Muscle layer of colon (tissue), 2 donors: ENCODE measurements around the gene BMS1.
"Not testable (repeated sequence)": the region's sequence is repeated elsewhere in the genome, so short reads cannot be mapped to it uniquely, and the experiment has no call there.

Experiments
- H3K27ac ChIP-seq: one replicate; pipeline ENCODE4 v1.7.0; 2013; ENCODE audit warnings: low read depth, mild to moderate bottlenecking, low read length, moderate library complexity
- H3K27me3 ChIP-seq, 2 donors: one replicate each; pipeline ENCODE4 v1.7.0; 2013; ENCODE audit warnings: low read length in 2 of 2, mild to moderate bottlenecking in 2 of 2; ENCODE audit not compliant: insufficient read depth in 2 of 2, control insufficient read depth in 1 of 2
- H3K36me3 ChIP-seq: one replicate; pipeline ENCODE4 v1.7.0; 2013; ENCODE audit warnings: mild to moderate bottlenecking, low read length; ENCODE audit not compliant: insufficient read depth
- H3K4me1 ChIP-seq: one replicate; pipeline ENCODE4 v1.7.0; 2013; ENCODE audit warnings: mild to moderate bottlenecking, low read length; ENCODE audit not compliant: insufficient read depth
- H3K4me3 ChIP-seq, 2 donors: one replicate each; pipeline ENCODE4 v1.7.0; 2013; ENCODE audit warnings: low read length in 2 of 2, low read depth in 1 of 2, mild to moderate bottlenecking in 1 of 2, moderate library complexity in 1 of 2
- H3K9ac ChIP-seq: one replicate; pipeline ENCODE4 v1.7.0; 2013; ENCODE audit warnings: low read length
- H3K9me3 ChIP-seq: one replicate; pipeline ENCODE4 v1.7.0; 2013; ENCODE audit warnings: mild to moderate bottlenecking, low read length
- donor health status: abdominal sarcoma.
- donor health status: Adenocarcinoma of cecum.

Gene BMS1

GRCh38 chr10:42830237-42830636 is 47.6 kb downstream of the BMS1 start:
- no peaks in the 10 kb centered on the region for H3K4me1 ChIP-seq
- H3K27me3 ChIP-seq: no peaks in the 10 kb centered on the region
- peaks cover 13% of the 10 kb centered on the region for H3K36me3 ChIP-seq
- H3K27ac ChIP-seq: no peak overlapping the region
- H3K9me3 ChIP-seq: no peaks in the 10 kb centered on the region
- H3K4me3 ChIP-seq: no peak overlapping the region
- H3K9ac ChIP-seq: no peak overlapping the region

GRCh38 chr10:42836096-42836495 is 53.5 kb downstream of the BMS1 start:
- Histone ChIP-seq H3K4me1 (no peaks in the 10 kb centered on the region), H3K27ac (no peak overlapping the region), H3K27me3 (peaks cover 0 to 3% of the 10 kb centered on the region in 2 donors), H3K4me3 (no peak overlapping the region), H3K36me3 (peaks cover 5% of the 10 kb centered on the region), H3K9me3 (no peaks in the 10 kb centered on the region), H3K9ac (no peak overlapping the region)

DNA sequence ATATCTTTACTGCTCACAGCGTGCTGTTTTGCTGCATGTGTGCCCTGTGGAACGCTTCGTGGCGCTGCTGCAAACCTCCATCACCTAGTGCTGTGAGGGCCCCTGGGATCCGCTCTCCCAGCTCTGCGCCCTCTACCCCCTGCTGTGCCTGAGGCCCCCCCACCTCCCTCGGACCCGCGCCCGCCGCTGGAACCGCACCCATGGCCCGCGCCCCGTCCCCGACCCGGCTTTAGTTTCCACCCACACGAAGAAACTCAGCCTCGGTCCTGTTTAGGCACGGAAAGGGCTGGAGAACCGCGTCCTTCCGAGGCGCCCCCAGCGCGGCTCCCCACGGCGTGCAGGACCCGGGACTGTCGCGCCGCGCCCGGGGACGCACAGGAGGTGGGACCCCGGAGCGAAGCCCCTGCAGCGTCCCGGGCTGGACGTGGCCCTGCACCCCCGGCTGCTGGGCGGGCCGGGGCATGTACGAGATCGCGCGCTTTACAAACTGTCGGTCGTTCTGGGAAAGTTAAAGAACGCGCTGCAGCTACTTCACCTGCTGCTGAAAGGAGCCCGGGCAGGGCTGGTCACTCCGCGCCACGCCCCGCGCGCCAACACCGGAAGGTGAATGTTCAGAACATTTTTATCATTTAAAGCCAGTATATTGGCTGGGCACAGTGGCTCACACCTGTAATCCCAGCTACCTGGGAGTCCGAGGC is 54.3 kb downstream of the BMS1 start:
- H3K9me3 ChIP-seq: no peaks in the 10 kb centered on the region
- H3K27ac ChIP-seq: no peak overlapping the region
- peaks cover 0 to 3% of the 10 kb centered on the region in 2 donors for H3K27me3 ChIP-seq
- no peaks in the 10 kb centered on the region for H3K36me3 ChIP-seq
- H3K9ac ChIP-seq: no peak overlapping the region
- H3K4me3 ChIP-seq: peak overlapping the region in 1 of 2 donors; percentile 64
- H3K4me1 ChIP-seq: no peaks in the 10 kb centered on the region

DNA sequence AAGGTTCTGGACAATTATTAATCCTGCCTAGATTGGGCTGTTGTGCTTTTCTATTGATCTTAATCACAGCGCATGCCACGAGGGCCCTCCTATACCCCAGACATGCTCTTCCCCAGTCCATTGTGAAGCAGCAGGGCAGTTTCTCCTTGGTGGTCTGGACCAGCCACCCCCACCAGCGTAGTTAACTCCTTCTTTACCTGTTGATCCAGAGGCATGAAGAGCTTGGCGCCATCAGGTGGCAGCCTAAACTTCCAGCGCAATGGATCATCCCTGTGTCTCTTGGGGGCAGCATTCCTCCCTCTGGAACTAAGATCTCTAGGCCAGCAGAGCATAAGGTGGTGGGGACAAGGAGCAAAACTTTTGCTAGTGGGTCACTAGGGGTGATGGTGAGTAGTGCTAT is 62.2 kb downstream of the BMS1 start:
- H3K36me3 ChIP-seq, H3K27me3 ChIP-seq, H3K4me1 ChIP-seq: not testable (repeated sequence)

GRCh38 chr10:42847261-42847660 is 64.7 kb downstream of the BMS1 start:
- not testable (repeated sequence) for H3K9ac ChIP-seq, H3K27me3 ChIP-seq, H3K36me3 ChIP-seq, H3K4me1 ChIP-seq, H3K4me3 ChIP-seq, H3K27ac ChIP-seq, H3K9me3 ChIP-seq

More for the DNA sequence above, 62.2 kb downstream of the BMS1 start:
- H3K27ac ChIP-seq, H3K9me3 ChIP-seq, H3K9ac ChIP-seq, H3K4me3 ChIP-seq: not testable (repeated sequence)

DNA sequence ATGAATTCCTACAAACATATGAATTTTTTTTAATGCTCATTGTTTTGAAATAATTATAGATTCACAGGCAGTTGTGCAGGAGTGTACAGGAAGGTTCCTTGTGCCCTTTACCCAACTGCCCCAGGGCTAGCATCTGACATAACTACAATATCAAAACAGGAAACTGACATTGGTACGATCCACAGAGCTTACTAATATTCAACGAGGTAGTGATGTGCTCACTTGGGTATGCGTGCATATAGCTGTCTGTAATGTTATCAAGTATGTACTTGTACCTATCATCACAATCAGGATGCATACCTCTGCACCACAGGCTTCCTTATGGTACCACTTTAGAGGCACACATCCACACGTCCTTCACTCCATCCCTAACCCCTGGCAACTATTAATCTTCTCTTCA is 68.3 kb downstream of the BMS1 start:
- Histone ChIP-seq H3K4me3 (no peak overlapping the region), H3K4me1 (no peaks in the 10 kb centered on the region), H3K9me3 (no peaks in the 10 kb centered on the region), H3K9ac (no peak overlapping the region), H3K36me3 (no peaks in the 10 kb centered on the region), H3K27ac (no peak overlapping the region), H3K27me3 (no peaks in the 10 kb centered on the region)

DNA sequence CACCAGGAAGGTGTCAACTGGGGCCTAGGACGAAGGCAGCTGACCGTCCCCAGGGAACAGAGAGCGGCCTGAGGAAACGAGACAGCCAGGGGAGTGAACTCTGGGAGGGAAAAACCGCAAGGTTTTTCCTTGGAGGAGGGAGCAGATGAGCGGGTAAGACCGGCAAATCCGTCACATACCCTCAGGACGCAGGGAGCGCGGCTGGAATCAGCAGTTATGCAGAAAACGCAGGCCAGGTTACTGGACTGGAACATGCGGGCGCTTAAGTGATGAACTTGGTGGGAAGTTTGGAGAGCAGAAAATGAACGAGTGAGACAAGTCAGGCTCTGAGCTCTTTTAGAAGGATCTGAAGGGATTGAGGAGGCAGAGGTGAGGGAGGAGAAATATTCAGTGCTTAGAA is 76.7 kb downstream of the BMS1 start:
- Histone ChIP-seq H3K9ac (no peak overlapping the region), H3K9me3 (no peaks in the 10 kb centered on the region), H3K4me1 (no peaks in the 10 kb centered on the region), H3K36me3 (no peaks in the 10 kb centered on the region), H3K27ac (no peak overlapping the region), H3K4me3 (no peak overlapping the region), H3K27me3 (peaks cover 0 to 7% of the 10 kb centered on the region in 2 donors)

DNA sequence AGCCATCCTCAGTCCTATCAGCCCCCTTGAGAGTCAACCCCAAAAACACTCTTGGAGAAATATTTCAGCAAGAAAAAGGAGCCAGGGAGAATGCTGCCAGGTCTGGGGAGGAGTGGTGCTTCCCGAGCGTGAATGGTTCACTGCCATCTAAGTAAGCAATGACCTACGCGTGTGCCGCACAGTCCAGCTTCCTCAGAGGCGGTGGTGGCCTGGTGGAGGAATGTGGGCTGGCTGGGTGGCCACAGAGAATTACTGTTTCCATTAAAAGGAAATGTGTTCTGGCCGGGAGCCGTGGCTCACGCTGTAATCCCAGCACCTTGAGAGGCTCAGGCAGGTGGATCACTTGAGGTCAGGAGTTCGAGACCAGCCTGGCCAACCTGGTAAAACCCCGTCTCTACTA is 77.4 kb downstream of the BMS1 start:
- not testable (repeated sequence) for H3K27ac ChIP-seq, H3K4me3 ChIP-seq, H3K4me1 ChIP-seq, H3K36me3 ChIP-seq, H3K9ac ChIP-seq, H3K9me3 ChIP-seq
- peaks cover 0 to 15% of the 10 kb centered on the region in 2 donors for H3K27me3 ChIP-seq

DNA sequence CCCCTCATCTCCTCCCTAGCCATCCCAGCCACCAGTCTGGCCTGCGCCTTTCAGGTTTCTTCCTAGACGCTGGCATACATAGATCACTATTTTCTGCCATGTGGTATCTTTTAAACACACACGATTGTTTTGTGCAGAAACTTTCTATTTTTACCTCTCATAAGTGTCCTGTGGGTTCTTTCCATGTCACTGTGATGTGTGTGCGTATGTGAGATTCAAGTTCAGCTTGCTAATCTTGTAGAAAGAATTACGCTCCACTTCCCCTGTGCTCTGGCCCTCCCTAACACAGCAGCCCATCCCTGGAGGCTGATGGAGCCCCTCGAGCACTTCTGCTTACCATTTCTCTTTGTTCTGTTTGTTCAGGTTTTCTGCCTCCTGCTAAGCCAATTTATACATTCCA is 80.2 kb downstream of the BMS1 start:
- peaks cover 0 to 30% of the 10 kb centered on the region in 2 donors for H3K27me3 ChIP-seq
- H3K36me3 ChIP-seq: not testable (repeated sequence)

GRCh38 chr10:42864575-42864974 is 82.0 kb downstream of the BMS1 start:
- Histone ChIP-seq H3K4me3 (no peak overlapping the region), H3K27me3 (peaks cover 0 to 30% of the 10 kb centered on the region in 2 donors), H3K4me1 (no peaks in the 10 kb centered on the region), H3K9ac (no peak overlapping the region), H3K36me3 (no peaks in the 10 kb centered on the region), H3K27ac (no peak overlapping the region), H3K9me3 (no peaks in the 10 kb centered on the region)

More for the DNA sequence above, 80.2 kb downstream of the BMS1 start:
- not testable (repeated sequence) for H3K9me3 ChIP-seq, H3K4me1 ChIP-seq, H3K4me3 ChIP-seq, H3K27ac ChIP-seq, H3K9ac ChIP-seq

GRCh38 chr10:42865716-42866114 is 83.1 kb downstream of the BMS1 start:
- no peaks in the 10 kb centered on the region for H3K9me3 ChIP-seq
- no peaks in the 10 kb centered on the region for H3K36me3 ChIP-seq
- no peak overlapping the region for H3K27ac ChIP-seq
- no peaks in the 10 kb centered on the region for H3K4me1 ChIP-seq
- peaks cover 0 to 30% of the 10 kb centered on the region in 2 donors for H3K27me3 ChIP-seq
- H3K4me3 ChIP-seq: no peak overlapping the region
- H3K9ac ChIP-seq: no peak overlapping the region
